Measurements from ENCODE around the gene OTOG.

OTOG gene

DNA sequence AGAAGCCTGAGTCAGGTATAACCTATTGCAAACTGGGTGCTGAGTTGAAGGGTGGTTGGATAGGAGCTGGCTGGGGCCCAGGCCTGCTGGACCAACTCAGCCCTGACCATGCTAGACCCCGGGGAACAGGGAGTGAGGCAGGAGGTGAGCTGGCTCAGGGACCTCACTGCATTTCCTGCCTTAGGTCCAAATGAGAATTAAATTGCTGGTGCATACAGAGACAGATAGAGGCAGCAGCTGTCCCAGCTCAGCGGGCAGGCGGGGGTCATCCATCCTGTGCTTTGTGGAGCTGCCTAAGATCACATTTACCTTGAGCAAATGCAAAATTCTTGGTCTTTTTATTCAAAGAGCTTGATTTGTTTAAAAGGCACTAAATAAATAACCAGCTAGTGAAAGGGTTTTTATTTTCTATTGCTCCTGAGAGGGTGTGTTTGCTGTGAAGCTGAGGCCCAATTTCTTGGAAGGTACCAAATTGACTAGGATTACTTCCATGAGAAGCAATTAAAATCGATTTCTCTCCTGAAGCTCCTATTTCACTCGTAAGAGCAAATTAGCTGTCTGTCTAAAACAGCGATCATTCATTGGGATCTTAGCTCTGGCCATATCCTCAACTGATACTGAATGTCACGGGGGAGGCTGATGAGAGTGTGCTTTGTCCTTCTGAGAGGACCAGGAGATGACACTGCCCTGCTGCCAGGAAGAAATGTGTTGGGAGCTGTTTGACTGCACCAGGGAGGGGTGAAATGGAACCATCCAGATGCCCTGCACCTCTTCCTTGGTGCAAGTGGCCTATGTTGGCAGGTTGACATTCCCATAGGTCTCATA lies 27.8 kb upstream of the OTOG start:
- DNase-seq (ENCODE audit: low read depth): no peak

GRCh38 chr11:17521106-17521900 lies 25.8 kb upstream of the OTOG start:
- DNase-seq (ENCODE audit: low read depth): no peak

- no peak for DNase-seq (ENCODE audit: low read depth)
These were observed 24.4 kb upstream of the OTOG start for GRCh38 chr11:17522655-17523054.

- DNase-seq (ENCODE audit: low read depth): no peak
These were observed 22.8 kb upstream of the OTOG start for GRCh38 chr11:17524221-17524620.

DNA sequence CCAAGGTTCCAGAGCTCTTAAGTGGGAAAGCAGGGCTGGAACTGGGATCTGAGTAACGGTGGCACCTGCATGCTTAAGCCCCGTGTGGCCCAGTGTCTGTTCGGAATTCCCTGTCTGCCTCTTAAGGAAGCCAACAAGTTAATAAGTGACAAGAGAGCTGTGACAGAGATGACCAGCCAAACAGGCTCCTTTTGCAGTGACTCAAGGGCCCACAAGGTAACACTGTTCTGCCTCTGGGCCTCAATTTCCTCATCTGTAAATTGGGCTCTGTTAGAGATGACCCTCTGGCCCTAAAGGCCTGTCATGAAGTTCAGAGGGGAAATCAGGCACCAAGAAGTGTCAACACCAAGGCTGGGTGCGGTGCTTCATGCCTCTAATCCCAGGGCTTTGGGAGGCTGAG lies 21.5 kb upstream of the OTOG start:
- no peak for DNase-seq (ENCODE audit: low read depth)

DNA sequence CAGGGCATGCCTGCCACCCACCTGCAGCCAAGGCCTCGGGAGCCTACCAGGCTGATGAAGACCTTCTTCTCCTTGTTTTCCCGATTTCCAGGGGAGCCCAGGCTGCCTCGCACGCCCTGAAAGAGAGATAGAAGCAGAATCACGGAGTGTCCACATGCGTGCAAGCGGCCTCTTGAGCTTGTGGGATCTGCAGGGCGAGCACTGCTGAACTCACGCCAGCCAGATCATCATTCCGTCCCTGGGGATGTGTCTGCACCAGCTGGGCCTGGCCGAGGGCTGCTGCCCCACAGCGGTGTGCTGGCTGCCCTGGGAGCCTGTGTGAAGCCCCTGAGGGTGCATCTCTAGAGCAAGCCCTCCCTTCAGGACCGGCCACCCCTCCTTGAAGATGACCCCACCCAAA lies 20.7 kb upstream of the OTOG start:
- DNase-seq (ENCODE audit: low read depth): no peak

- DNase-seq (ENCODE audit: low read depth): no peak
These were observed 20.0 kb upstream of the OTOG start for GRCh38 chr11:17526931-17527627.

- DNase-seq (ENCODE audit: low read depth): no peak
These were observed 19.4 kb upstream of the OTOG start for GRCh38 chr11:17527628-17527995.

DNA sequence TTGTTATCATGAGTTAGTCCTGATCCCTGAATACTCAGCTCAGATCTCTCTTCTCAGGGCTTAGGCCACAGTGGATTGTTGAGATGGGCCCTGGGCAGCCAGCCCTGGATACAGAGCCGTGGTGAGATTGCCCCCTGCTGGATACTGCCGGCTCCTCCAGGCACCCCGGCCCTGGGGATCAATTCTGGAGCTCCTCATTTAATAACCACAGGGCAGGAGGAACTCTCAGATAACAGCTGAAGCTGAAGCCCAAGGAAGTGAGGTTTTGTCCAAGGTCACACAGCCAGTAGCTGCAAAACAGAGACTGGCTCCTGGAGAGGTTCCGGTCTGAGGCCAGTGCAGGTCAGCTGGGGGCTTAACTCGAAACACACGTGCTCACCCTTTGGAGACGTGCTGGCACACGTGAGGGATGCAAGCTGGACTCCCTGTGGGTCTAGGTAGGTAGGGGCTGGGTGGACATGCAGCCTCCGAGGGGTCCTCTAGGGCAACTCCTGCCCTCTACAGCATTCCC lies 18.8 kb upstream of the OTOG start:
- peak; percentile 14 for DNase-seq (ENCODE audit: low read depth)

DNA sequence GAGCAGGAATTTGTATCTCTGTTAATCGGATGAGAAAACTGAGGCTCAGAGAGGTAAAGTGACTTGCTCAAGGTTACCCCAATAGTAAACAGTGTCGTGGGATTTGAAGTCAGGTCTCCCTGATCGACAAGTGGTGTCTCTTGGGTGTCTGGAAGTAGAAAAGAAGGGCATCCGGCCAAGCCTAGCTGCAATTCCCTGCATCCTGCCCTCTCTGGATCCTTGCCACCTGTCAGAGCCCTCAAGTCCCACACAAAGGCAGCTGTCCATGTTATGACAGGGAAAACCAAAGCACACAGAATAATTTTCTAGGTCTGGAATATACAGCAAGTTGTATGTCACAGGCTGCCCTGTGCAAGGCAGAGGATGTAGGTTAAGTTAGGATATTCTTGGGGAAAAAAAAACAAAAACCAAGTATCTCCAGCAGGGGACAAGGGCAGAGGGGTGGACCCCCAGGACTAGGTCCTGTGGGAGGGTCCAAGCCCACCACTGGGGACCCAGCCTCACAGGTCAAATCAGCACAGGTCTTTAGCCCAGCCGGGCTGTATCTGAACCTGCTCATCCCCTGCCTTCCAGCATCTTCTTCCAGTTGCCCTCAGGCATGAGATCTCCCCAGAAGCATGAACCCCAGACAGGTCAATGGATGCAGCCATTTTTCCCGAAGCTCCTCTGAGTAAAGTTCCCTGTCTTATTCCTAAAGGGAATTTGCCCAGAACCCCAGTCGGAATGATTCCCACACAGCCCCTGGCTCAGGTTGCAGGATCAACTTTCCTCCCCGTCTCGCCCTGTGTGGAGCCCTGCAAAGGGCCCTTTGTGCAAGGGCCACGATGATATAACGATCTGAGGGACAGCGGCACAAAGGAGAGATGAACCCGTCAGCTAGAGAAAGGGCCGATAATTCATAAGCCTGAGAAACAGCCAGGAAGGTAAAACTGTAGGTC lies 17.9 kb upstream of the OTOG start:
- DNase-seq (ENCODE audit: low read depth): no peak

DNA sequence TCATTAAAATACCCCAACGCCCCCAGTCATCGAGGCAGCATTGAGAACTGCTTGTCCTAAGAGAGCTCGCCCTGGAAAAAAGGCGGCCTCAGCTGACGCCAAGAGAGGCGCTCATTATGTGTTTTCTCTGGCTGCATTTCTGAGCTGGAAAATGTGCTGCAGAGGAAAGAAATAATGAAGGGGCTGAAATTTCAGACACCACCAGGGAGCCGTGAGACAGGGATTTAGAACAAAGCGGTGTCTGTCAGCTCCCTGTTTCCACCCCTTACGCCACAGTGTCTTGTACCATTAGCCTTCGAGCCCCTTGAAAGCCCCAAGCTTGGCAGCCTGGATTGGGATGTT lies 17.2 kb upstream of the OTOG start:
- no peak for DNase-seq (ENCODE audit: low read depth)

DNA sequence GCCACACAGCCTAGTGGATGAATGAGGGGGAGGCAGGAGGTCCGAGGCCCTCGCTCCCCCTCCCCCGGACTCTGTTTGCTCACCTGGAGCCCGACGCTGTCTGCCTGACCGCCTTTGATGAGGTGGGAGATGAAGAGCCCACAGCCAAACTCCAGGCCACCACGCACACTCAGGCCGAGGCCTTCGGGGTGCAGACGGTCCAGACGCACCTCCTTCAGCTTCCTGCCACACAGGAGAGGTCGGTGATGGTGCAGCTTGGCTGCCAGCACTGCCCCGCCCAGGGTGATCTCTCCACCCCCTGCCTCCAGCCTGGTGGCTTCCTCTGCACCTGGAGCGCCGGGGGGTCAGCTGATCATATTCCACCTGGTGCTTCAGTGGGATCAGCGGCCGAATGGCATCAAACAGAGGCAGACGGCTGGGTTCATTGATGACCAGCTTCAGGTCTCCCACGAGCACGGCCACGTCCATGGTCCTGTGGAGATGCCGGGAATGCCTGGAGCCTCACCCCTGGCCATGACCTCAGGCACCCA lies 15.9 kb upstream of the OTOG start:
- no peak for DNase-seq (ENCODE audit: low read depth)

DNA sequence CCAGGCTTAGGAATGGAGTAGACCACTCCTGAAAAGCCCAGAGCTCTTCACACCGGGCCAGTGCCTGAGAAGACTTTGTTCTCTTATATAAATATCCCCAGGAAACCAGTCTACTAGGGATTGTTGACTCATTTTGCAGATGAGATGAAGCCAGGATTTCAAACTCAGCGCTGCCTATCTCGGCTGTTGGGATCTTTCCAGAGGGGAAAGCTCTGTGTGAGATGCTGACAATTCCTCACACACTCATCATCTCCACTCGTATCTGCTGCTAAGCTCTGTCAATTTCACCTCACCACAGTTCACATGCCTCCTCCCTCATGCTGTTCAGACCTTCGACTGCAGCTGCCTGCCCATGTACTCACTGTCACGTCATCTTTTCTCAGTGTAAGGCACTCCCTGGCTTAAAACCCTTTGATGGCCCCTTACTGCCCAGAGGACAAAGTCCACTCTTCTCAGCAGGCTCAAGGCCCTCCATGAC lies 15.4 kb upstream of the OTOG start:
- no peak for DNase-seq (ENCODE audit: low read depth)

- DNase-seq (ENCODE audit: low read depth): no peak
These were observed 14.3 kb upstream of the OTOG start for GRCh38 chr11:17532784-17533183.

- no peak for DNase-seq (ENCODE audit: low read depth)
These were observed 13.7 kb upstream of the OTOG start for GRCh38 chr11:17533341-17533740.

- DNase-seq (ENCODE audit: low read depth): no peak
These were observed 13.2 kb upstream of the OTOG start for GRCh38 chr11:17533778-17534415.

- no peak for DNase-seq (ENCODE audit: low read depth)
These were observed 11.6 kb upstream of the OTOG start for GRCh38 chr11:17535488-17535887.

- DNase-seq (ENCODE audit: low read depth): no peak
These were observed 9.8 kb upstream of the OTOG start for GRCh38 chr11:17537261-17537660.

- no peak for DNase-seq (ENCODE audit: low read depth)
These were observed 9.0 kb upstream of the OTOG start for GRCh38 chr11:17538054-17538453.

GRCh38 chr11:17538731-17539130 lies 8.3 kb upstream of the OTOG start:
- no peak for DNase-seq (ENCODE audit: low read depth)

DNA sequence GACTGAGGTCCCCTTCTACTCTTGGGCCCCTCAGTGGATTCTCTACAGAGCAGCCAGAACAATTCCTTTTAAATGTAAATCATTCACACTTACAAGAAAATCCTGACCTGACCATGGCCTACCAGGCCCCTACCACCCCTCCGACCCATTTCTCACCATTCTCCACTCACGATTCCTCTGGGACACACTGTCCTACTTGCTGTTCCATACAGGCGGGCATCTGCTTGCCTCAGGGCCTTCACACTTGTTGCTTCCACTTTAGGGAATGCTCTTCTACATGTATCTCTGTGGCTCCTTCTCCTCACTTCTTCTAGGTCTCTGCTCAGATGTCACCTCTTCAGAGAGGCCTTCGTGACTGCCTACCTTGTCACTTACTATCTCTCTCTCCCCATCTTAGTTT lies 6.3 kb upstream of the OTOG start:
- DNase-seq (ENCODE audit: low read depth): no peak
